ENCODE measurements around the gene ITGBL1.

ITGBL1 gene

GRCh38 chr13:101453784-101454201 lies 1.3 kb downstream of the ITGBL1 start:
- no peak for DNase-seq

- DNase-seq, result no peak
Measured at GRCh38 chr13:101454767-101455166, 2.3 kb downstream of the ITGBL1 start.

GRCh38 chr13:101455863-101456262 lies 3.4 kb downstream of the ITGBL1 start:
- DNase-seq, result no peak

- DNase-seq, result no peak
Measured at GRCh38 chr13:101457176-101457575, 4.7 kb downstream of the ITGBL1 start.

GRCh38 chr13:101465877-101466276 lies 13.4 kb downstream of the ITGBL1 start:
- no peak for DNase-seq

GRCh38 chr13:101467415-101467814 lies 14.9 kb downstream of the ITGBL1 start:
- DNase-seq, result no peak

GRCh38 chr13:101473458-101473857 lies 21.0 kb downstream of the ITGBL1 start:
- no peak for DNase-seq

GRCh38 chr13:101474419-101474957 lies 22.0 kb downstream of the ITGBL1 start:
- no peak for DNase-seq

- DNase-seq, result no peak
Measured at GRCh38 chr13:101475536-101475935, 23.1 kb downstream of the ITGBL1 start.

- DNase-seq, result no peak
Measured at GRCh38 chr13:101481421-101481820, 28.9 kb downstream of the ITGBL1 start.

- DNase-seq, result no peak
Measured at GRCh38 chr13:101486708-101487437, 34.4 kb downstream of the ITGBL1 start.

- DNase-seq, result no peak
Measured at GRCh38 chr13:101487438-101487830, 35.0 kb downstream of the ITGBL1 start.

GRCh38 chr13:101488734-101489133 lies 36.3 kb downstream of the ITGBL1 start:
- DNase-seq, result no peak

- DNase-seq, result no peak
Measured at GRCh38 chr13:101489643-101490405, 37.3 kb downstream of the ITGBL1 start.

GRCh38 chr13:101490406-101491015 lies 38.0 kb downstream of the ITGBL1 start:
- no peak for DNase-seq

- no peak for DNase-seq
Measured at GRCh38 chr13:101492251-101492910, 39.9 kb downstream of the ITGBL1 start.

- no peak for DNase-seq
Measured at GRCh38 chr13:101493541-101493940, 41.1 kb downstream of the ITGBL1 start.

- no peak for DNase-seq
Measured at GRCh38 chr13:101499406-101499805, 46.9 kb downstream of the ITGBL1 start.

- no peak for DNase-seq
Measured at GRCh38 chr13:101502618-101503017, 50.1 kb downstream of the ITGBL1 start.

GRCh38 chr13:101511161-101511560 lies 58.7 kb downstream of the ITGBL1 start:
- no peak for DNase-seq

GRCh38 chr13:101511766-101512165 lies 59.3 kb downstream of the ITGBL1 start:
- no peak for DNase-seq

GRCh38 chr13:101512650-101513049 lies 60.2 kb downstream of the ITGBL1 start:
- DNase-seq, result no peak

GRCh38 chr13:101514100-101514499 lies 61.6 kb downstream of the ITGBL1 start:
- no peak for DNase-seq

All from activated effector memory CD4-positive, alpha-beta T cell treated with Interleukin-2 at 50 U/mL for 16 hours (primary cell).